ENCODE measurements around the gene NIF3L1. TPM values are rescaled to one million over a fixed set of nuclear protein-coding genes. Genes with fewer than 3 reads are reported as not detected.

The NIF3L1 gene
- total RNA-seq, 1 experiment from 2014 or later, result 38.4 TPM

- no peak overlapping the region for H3K27ac Mint-ChIP-seq (ENCODE audit: unreplicated experiment)
- CTCF ChIA-PET, result interaction anchor here (0.6 kb wide), 1 partner anchor 266 kb away, joined by 5 read pairs; no protein-coding TSS in a partner anchor
- no peak overlapping the region for H3K4me3 Mint-ChIP-seq (ENCODE audit: low read depth, unreplicated experiment)
- H3K4me1 Mint-ChIP-seq (ENCODE audit: low read depth, unreplicated experiment), result no peaks in the 10 kb centered on the region
- H3K27me3 Mint-ChIP-seq (ENCODE audit: unreplicated experiment), result no peaks in the 10 kb centered on the region
- intact Hi-C loops (cut with micrococcal nuclease; ENCODE audit: unreplicated experiment), result no loop called here
- BruUV-seq (replicated peaks), result no TSS peak
- H3K36me3 Mint-ChIP-seq (ENCODE audit: insufficient read depth, unreplicated experiment), result peaks cover 58% of the 10 kb centered on the region
- no peak for TF ChIP-seq CTCF (IDR thresholded peaks at IDR 0.05; ENCODE audit: unreplicated experiment)
- DNase-seq, result no peak
- H3K9me3 Mint-ChIP-seq (ENCODE audit: low read depth, unreplicated experiment), result no peaks in the 10 kb centered on the region
These were observed 38.5 kb upstream of the NIF3L1 start for GRCh38 chr2:200850512-200851256.

GRCh38 chr2:200851398-200852248, 37.5 kb upstream of the NIF3L1 start:
- BruUV-seq (replicated peaks), result no TSS peak
- TF ChIP-seq CTCF (IDR thresholded peaks at IDR 0.05; ENCODE audit: unreplicated experiment), result no peak
- no peak overlapping the region for H3K4me3 Mint-ChIP-seq (ENCODE audit: low read depth, unreplicated experiment)
- no peaks in the 10 kb centered on the region for H3K4me1 Mint-ChIP-seq (ENCODE audit: low read depth, unreplicated experiment)
- CTCF ChIA-PET, result interaction anchor here (0.6 kb wide), 1 partner anchor 267 kb away, joined by 5 read pairs; no protein-coding TSS in a partner anchor
- intact Hi-C loops (cut with micrococcal nuclease; ENCODE audit: unreplicated experiment), result no loop called here
- H3K36me3 Mint-ChIP-seq (ENCODE audit: insufficient read depth, unreplicated experiment), result peaks cover 65% of the 10 kb centered on the region
- no peaks in the 10 kb centered on the region for H3K9me3 Mint-ChIP-seq (ENCODE audit: low read depth, unreplicated experiment)
- no peak for DNase-seq
- H3K27ac Mint-ChIP-seq (ENCODE audit: unreplicated experiment), result no peak overlapping the region
- H3K27me3 Mint-ChIP-seq (ENCODE audit: unreplicated experiment), result no peaks in the 10 kb centered on the region

- intact Hi-C loops (cut with micrococcal nuclease; ENCODE audit: unreplicated experiment), result no loop called here
- DNase-seq, result no peak
- no TSS peak for BruUV-seq (replicated peaks)
- H3K4me3 Mint-ChIP-seq (ENCODE audit: low read depth, unreplicated experiment), result no peak overlapping the region
- CTCF ChIA-PET, result no interaction called here
- no peak overlapping the region for H3K27ac Mint-ChIP-seq (ENCODE audit: unreplicated experiment)
- peaks cover 74% of the 10 kb centered on the region for H3K36me3 Mint-ChIP-seq (ENCODE audit: insufficient read depth, unreplicated experiment)
- no peaks in the 10 kb centered on the region for H3K27me3 Mint-ChIP-seq (ENCODE audit: unreplicated experiment)
- no peak for TF ChIP-seq CTCF (IDR thresholded peaks at IDR 0.05; ENCODE audit: unreplicated experiment)
- no peaks in the 10 kb centered on the region for H3K4me1 Mint-ChIP-seq (ENCODE audit: low read depth, unreplicated experiment)
- no peaks in the 10 kb centered on the region for H3K9me3 Mint-ChIP-seq (ENCODE audit: low read depth, unreplicated experiment)
These were observed 36.6 kb upstream of the NIF3L1 start for GRCh38 chr2:200852605-200853004.

GRCh38 chr2:200856806-200857205, 32.4 kb upstream of the NIF3L1 start:
- peaks cover 91% of the 10 kb centered on the region for H3K36me3 Mint-ChIP-seq (ENCODE audit: insufficient read depth, unreplicated experiment)
- intact Hi-C loops (cut with micrococcal nuclease; ENCODE audit: unreplicated experiment), result no loop called here

More at GRCh38 chr2:200856806-200857205, 32.4 kb upstream of the NIF3L1 start:
- CTCF ChIA-PET, result no interaction called here
- H3K4me1 Mint-ChIP-seq (ENCODE audit: low read depth, unreplicated experiment), result peaks cover 20% of the 10 kb centered on the region
- H3K27me3 Mint-ChIP-seq (ENCODE audit: unreplicated experiment), result no peaks in the 10 kb centered on the region
- H3K9me3 Mint-ChIP-seq (ENCODE audit: low read depth, unreplicated experiment), result no peaks in the 10 kb centered on the region
- no peak for TF ChIP-seq CTCF (IDR thresholded peaks at IDR 0.05; ENCODE audit: unreplicated experiment)
- no TSS peak for BruUV-seq (replicated peaks)
- H3K4me3 Mint-ChIP-seq (ENCODE audit: low read depth, unreplicated experiment), result no peak overlapping the region
- H3K27ac Mint-ChIP-seq (ENCODE audit: unreplicated experiment), result no peak overlapping the region
- no peak for DNase-seq

All from Calu3 (cell line).